LNCAP (cell line): ENCODE measurements around the gene CSF1.

ENCODE experiments used
- CTCF ChIP-seq: fragments of 450-650 bp; IDR thresholded peaks from 2 replicates; pipeline ENCODE4 v1.5.1; 2017; ENCODE audit warnings: mild to moderate bottlenecking

Gene CSF1

GRCh38 chr1:109881906-109882287 lies 28.8 kb upstream of the CSF1 start:
- TF ChIP-seq CTCF: no peak

GRCh38 chr1:109882288-109883245 lies 28.1 kb upstream of the CSF1 start:
- TF ChIP-seq CTCF: no peak

- no peak for TF ChIP-seq CTCF
Measured at GRCh38 chr1:109883248-109883955, 27.2 kb upstream of the CSF1 start.

- TF ChIP-seq CTCF: no peak
Measured at GRCh38 chr1:109884242-109884891, 26.3 kb upstream of the CSF1 start.

- TF ChIP-seq CTCF: no peak
Measured at GRCh38 chr1:109885589-109885988, 25.1 kb upstream of the CSF1 start.

- no peak for TF ChIP-seq CTCF
Measured at GRCh38 chr1:109886827-109887226, 23.8 kb upstream of the CSF1 start.

- no peak for TF ChIP-seq CTCF
Measured at GRCh38 chr1:109887271-109887670, 23.4 kb upstream of the CSF1 start.
